Uterus (tissue), 2 donors: ENCODE data around the gene PPFIBP1.
"Not testable (repeated sequence)": the region's sequence is repeated elsewhere in the genome, so short reads cannot be mapped to it uniquely, and the experiment has no call there.

ENCODE experiments used
- CTCF ChIP-seq, 4 experiments: fragments of 200-600 bp in 2 of 4; fragments of 450-650 bp in 2 of 4; sonication (generic) in 2 of 4; IDR thresholded peaks; one replicate each; pipeline ENCODE4 v1.5.1; 2016 to 2019; ENCODE audit warnings: antibody characterized with exemption in 4 of 4, mild to moderate bottlenecking in 2 of 4, moderate library complexity in 1 of 4
- POLR2A ChIP-seq, 2 donors: fragments of 450-650 bp; IDR thresholded peaks; one replicate each; pipeline ENCODE4 v1.6.1; 2016; ENCODE audit warnings: antibody characterized with exemption in 2 of 2, mild to moderate bottlenecking in 1 of 2, moderate library complexity in 1 of 2

GRCh38 chr12:27591698-27592097 is 67.7 kb downstream of the PPFIBP1 start:
- TF ChIP-seq CTCF, POLR2A (IDR thresholded peaks at IDR 0.05): not testable (repeated sequence)
